Astrocyte (in vitro differentiated cells and primary cell): Measurements from ENCODE around the gene VPS41. TPM values are rescaled to one million over a fixed set of nuclear protein-coding genes. Genes with fewer than 3 reads are reported as not detected.

Source experiments
- DNase-seq: peaks from one replicate; pipeline ENCODE4 v3.0.0-alpha.2; 2010; ENCODE audit warnings: low read depth
- FAIRE-seq: peaks from 2 replicates; lab custom pipeline; 2011; peaks lifted over from hg19 to GRCh38; lab: Jason Lieb, UNC
- H2AFZ ChIP-seq: 2 replicates; pipeline ENCODE4 v1.6.0; 2012; ENCODE audit warnings: low read depth, low read length, inconsistent platforms
- H3K27ac ChIP-seq: 2 replicates; pipeline ENCODE4 v1.5.1; 2011; ENCODE audit warnings: low read depth, low read length, inconsistent platforms
- H3K27me3 ChIP-seq: 2 replicates; pipeline ENCODE4 v1.6.0; 2011; ENCODE audit warnings: low read length, inconsistent platforms; ENCODE audit not compliant: insufficient read depth
- H3K36me3 ChIP-seq: 2 replicates; pipeline ENCODE4 v1.5.1; 2011; ENCODE audit warnings: low read length, inconsistent platforms; ENCODE audit not compliant: insufficient read depth
- H3K4me1 ChIP-seq: 2 replicates; pipeline ENCODE4 v1.5.1; 2011; ENCODE audit warnings: low read length, inconsistent platforms; ENCODE audit not compliant: insufficient read depth
- H3K4me2 ChIP-seq: 2 replicates; pipeline ENCODE4 v1.6.0; 2012; ENCODE audit warnings: low read length, inconsistent platforms
- H3K4me3 ChIP-seq: 2 replicates; pipeline ENCODE4 v1.5.1; 2011; ENCODE audit warnings: low read depth, mild to moderate bottlenecking, low read length, inconsistent platforms; ENCODE audit not compliant: insufficient read depth
- H3K79me2 ChIP-seq: 2 replicates; pipeline ENCODE4 v1.6.0; 2012; ENCODE audit warnings: mild to moderate bottlenecking, low read length, inconsistent platforms; ENCODE audit not compliant: insufficient read depth
- H3K9ac ChIP-seq: 2 replicates; pipeline ENCODE4 v1.6.0; 2012; ENCODE audit warnings: mild to moderate bottlenecking, low read length, inconsistent platforms
- H3K9me3 ChIP-seq: 2 replicates; pipeline ENCODE4 v1.5.1; 2012; ENCODE audit warnings: low read depth, mild to moderate bottlenecking, low read length, inconsistent platforms; ENCODE audit not compliant: insufficient read depth
- H4K20me1 ChIP-seq: 2 replicates; pipeline ENCODE4 v1.6.0; 2012; ENCODE audit warnings: low read length, inconsistent platforms; ENCODE audit not compliant: insufficient read depth
- H3K27ac Mint-ChIP-seq: one replicate; pipeline ENCODE4 v1.8.0; 2021; ENCODE audit warnings: mild to moderate bottlenecking, mixed read lengths; ENCODE audit not compliant: unreplicated experiment
- H3K27me3 Mint-ChIP-seq: one replicate; pipeline ENCODE4 v1.8.0; 2021; ENCODE audit warnings: low read depth, mixed read lengths; ENCODE audit not compliant: unreplicated experiment
- H3K36me3 Mint-ChIP-seq: one replicate; pipeline ENCODE4 v1.8.0; 2021; ENCODE audit warnings: low read depth, mixed read lengths; ENCODE audit not compliant: unreplicated experiment
- H3K4me1 Mint-ChIP-seq: one replicate; pipeline ENCODE4 v1.8.0; 2021; ENCODE audit warnings: low read depth, mixed read lengths; ENCODE audit not compliant: unreplicated experiment
- H3K4me3 Mint-ChIP-seq: one replicate; pipeline ENCODE4 v1.8.0; 2021; ENCODE audit warnings: mild to moderate bottlenecking, moderate library complexity, mixed read lengths; ENCODE audit not compliant: unreplicated experiment
- H3K9me3 Mint-ChIP-seq: one replicate; pipeline ENCODE4 v1.8.0; 2021; ENCODE audit warnings: mild to moderate bottlenecking, mixed read lengths; ENCODE audit not compliant: unreplicated experiment
- CTCF ChIP-seq: IDR thresholded peaks from 2 replicates; pipeline ENCODE4 v1.5.1; 2011; ENCODE audit warnings: low read depth, mild to moderate bottlenecking, inconsistent platforms, low read length, moderate library complexity; ENCODE audit not compliant: insufficient read depth
- EZH2 ChIP-seq: IDR thresholded peaks from 2 replicates; pipeline ENCODE4 v1.6.1; 2012; ENCODE audit warnings: mild to moderate bottlenecking, low read length, inconsistent platforms; ENCODE audit not compliant: insufficient read depth
- total RNA-seq: library from RNA; stranded (reverse); gene quantifications from 2 replicates; pipeline ENCODE4 v1.2.1, GENCODE V29; 2021

Gene VPS41
- total RNA-seq, 1 donor from 2014 or later = 93.6 TPM

GRCh38 chr7:38674513-38674912 lies 234.5 kb downstream of the VPS41 start:
- H3K4me1 ChIP-seq = no peaks in the 10 kb centered on the region
- H3K4me3 Mint-ChIP-seq = no peak overlapping the region
- DNase-seq = no peak
- no peak overlapping the region for H3K4me2 ChIP-seq
- no peaks in the 10 kb centered on the region for H3K4me1 Mint-ChIP-seq
- H3K9ac ChIP-seq = no peak overlapping the region
- no peaks in the 10 kb centered on the region for H3K9me3 ChIP-seq
- H3K4me3 ChIP-seq = no peak overlapping the region
- no peaks in the 10 kb centered on the region for H3K9me3 Mint-ChIP-seq
- no peaks in the 10 kb centered on the region for H3K27me3 ChIP-seq
- no peaks in the 10 kb centered on the region for H4K20me1 ChIP-seq
- H3K36me3 ChIP-seq = no peaks in the 10 kb centered on the region
- H3K27ac ChIP-seq = no peak overlapping the region
- no peak for TF ChIP-seq CTCF
- no peak for TF ChIP-seq EZH2
- H3K27me3 Mint-ChIP-seq = peaks cover 6% of the 10 kb centered on the region
- no peak overlapping the region for H2AFZ ChIP-seq
- H3K27ac Mint-ChIP-seq = no peak overlapping the region
- no peak for FAIRE-seq
- H3K79me2 ChIP-seq = no peaks in the 10 kb centered on the region
- H3K36me3 Mint-ChIP-seq = no peaks in the 10 kb centered on the region

GRCh38 chr7:38673795-38674194 lies 235.2 kb downstream of the VPS41 start:
- TF ChIP-seq CTCF (no peak), EZH2 (no peak)
- no peak overlapping the region for H3K4me3 ChIP-seq
- no peaks in the 10 kb centered on the region for H3K9me3 ChIP-seq
- H3K4me1 ChIP-seq = no peaks in the 10 kb centered on the region
- no peaks in the 10 kb centered on the region for H3K4me1 Mint-ChIP-seq
- no peaks in the 10 kb centered on the region for H3K36me3 ChIP-seq
- no peak for FAIRE-seq
- H3K9ac ChIP-seq = no peak overlapping the region
- H3K9me3 Mint-ChIP-seq = no peaks in the 10 kb centered on the region
- no peak overlapping the region for H3K4me2 ChIP-seq
- H3K27ac Mint-ChIP-seq = no peak overlapping the region
- H2AFZ ChIP-seq = peak overlapping the region; percentile 39
- H3K79me2 ChIP-seq = no peaks in the 10 kb centered on the region
- no peaks in the 10 kb centered on the region for H4K20me1 ChIP-seq
- no peaks in the 10 kb centered on the region for H3K27me3 ChIP-seq
- H3K4me3 Mint-ChIP-seq = no peak overlapping the region
- DNase-seq = peak; percentile 11
- H3K27me3 Mint-ChIP-seq = peaks cover 6% of the 10 kb centered on the region
- no peak overlapping the region for H3K27ac ChIP-seq
- H3K36me3 Mint-ChIP-seq = no peaks in the 10 kb centered on the region

Other genes with a start within 250 kb of the VPS41 start
- 0.45 and 0.46 TPM in 2 replicates for gene POU6F2, start 68.7 kb upstream of the VPS41 start, total RNA-seq